SK-N-SH (cell line): ENCODE data around the gene SV2B. TPM values are rescaled to one million over a fixed set of nuclear protein-coding genes. Genes with fewer than 3 reads are reported as not detected.

Experiments
- CTCF ChIA-PET: fragments of 300-600, 350-600 bp; formaldehyde crosslinking; extraction: SDS; loops from one replicate; lab custom pipeline; 2021; lab: Yijun Ruan, JAX
- POLR2A ChIA-PET: fragments of 350-600 bp; sonication (Branson Sonifier 250); formaldehyde crosslinking; extraction: SDS; loops from one replicate; lab custom pipeline; 2020; ENCODE audit warnings: antibody characterized with exemption, inconsistent platforms; lab: Yijun Ruan, JAX
- DNase-seq: peaks from one replicate; pipeline ENCODE4 v3.0.0; 2012
- H2AFZ ChIP-seq: fragments of 200-600 bp; sonication (generic); 2 replicates; pipeline ENCODE4 v1.8.1; 2016; ENCODE audit warnings: antibody characterized with exemption, mild to moderate bottlenecking, low read depth
- H3F3A ChIP-seq: fragments of 200-600 bp; sonication (generic); replicated peaks from 2 replicates; pipeline ENCODE3; 2016; ENCODE audit warnings: antibody characterized with exemption, mild to moderate bottlenecking; ENCODE audit not compliant: insufficient read depth
- H3K27ac ChIP-seq, 2 experiments: fragments of 200-500 bp in 1 of 2; fragments of 200-600 bp in 1 of 2; sonication (Bioruptor generic) in 1 of 2; sonication (generic), shearing (Covaris generic) in 1 of 2; 2 replicates each; pipeline versions ENCODE4 v1.5.1 to v1.6.1; 2014 to 2016; ENCODE audit warnings: low read depth in 2 of 2, inconsistent platforms in 1 of 2, low read length in 1 of 2, mild to moderate bottlenecking in 1 of 2, mixed read lengths in 1 of 2
- H3K27me3 ChIP-seq: fragments of 200-600 bp; sonication (generic), shearing (Covaris generic); 2 replicates; pipeline ENCODE4 v1.6.1; 2016; ENCODE audit warnings: mixed run types; ENCODE audit not compliant: insufficient read depth
- H3K36me3 ChIP-seq, 2 experiments: fragments of 200-500 bp in 1 of 2; fragments of 200-600 bp in 1 of 2; sonication (Bioruptor generic) in 1 of 2; sonication (generic) in 1 of 2; replicated peaks in 1 of 2; 2 replicates each; pipeline versions ENCODE3 to v1.5.1; 2014 to 2016; ENCODE audit warnings: low read length in 1 of 2, mild to moderate bottlenecking in 1 of 2; ENCODE audit not compliant: insufficient read depth in 2 of 2, control insufficient read depth in 1 of 2
- H3K4me1 ChIP-seq, 2 experiments: fragments of 200-500 bp in 1 of 2; fragments of 200-600 bp in 1 of 2; sonication (Bioruptor generic) in 1 of 2; sonication (generic), shearing (Covaris generic) in 1 of 2; 2 replicates each; pipeline versions ENCODE4 v1.5.1 to v1.6.1; 2014 to 2016; ENCODE audit warnings: low read depth in 1 of 2, low read length in 1 of 2, mixed run types in 1 of 2; ENCODE audit not compliant: insufficient read depth in 2 of 2, control insufficient read depth in 1 of 2
- H3K4me2 ChIP-seq: fragments of 200-600 bp; sonication (generic), shearing (Covaris generic); 2 replicates; pipeline ENCODE4 v1.6.1; 2017; ENCODE audit warnings: mixed run types
- H3K4me3 ChIP-seq, 2 experiments: fragments of 200-500 bp in 1 of 2; fragments of 200-600 bp in 1 of 2; sonication (Bioruptor generic) in 1 of 2; sonication (generic), shearing (Covaris generic) in 1 of 2; 2 replicates each; pipeline versions ENCODE4 v1.5.1 to v1.8.1; 2014 to 2016; ENCODE audit warnings: low read depth in 2 of 2, inconsistent platforms in 1 of 2, low read length in 1 of 2, mild to moderate bottlenecking in 1 of 2, mixed read lengths in 1 of 2, moderate library complexity in 1 of 2
- H3K79me2 ChIP-seq: fragments of 200-600 bp; sonication (generic); 2 replicates; pipeline ENCODE4 v1.8.1; 2017; ENCODE audit warnings: mild to moderate bottlenecking; ENCODE audit not compliant: insufficient read depth
- H3K9ac ChIP-seq: fragments of 200-600 bp; sonication (generic); 2 replicates; pipeline ENCODE4 v1.6.1; 2017; ENCODE audit warnings: mixed run types
- H3K9me2 ChIP-seq: fragments of 200-600 bp; sonication (generic); 2 replicates; pipeline ENCODE4 v1.6.1; 2017; ENCODE audit warnings: mixed run types
- H3K9me3 ChIP-seq: fragments of 200-600 bp; sonication (generic); 2 replicates; pipeline ENCODE4 v1.6.1; 2017; ENCODE audit warnings: mixed run types, mild to moderate bottlenecking, moderate library complexity
- H4K20me1 ChIP-seq: fragments of 200-600 bp; sonication (generic); 2 replicates; pipeline ENCODE4 v1.6.1; 2017; ENCODE audit warnings: mild to moderate bottlenecking, mixed run types; ENCODE audit not compliant: insufficient read depth
- EZH2phosphoT487 ChIP-seq: fragments of 200-600 bp; sonication (generic); IDR thresholded peaks from 2 replicates; pipeline ENCODE4 v1.6.1; 2017; ENCODE audit warnings: low read depth, mixed run types, mild to moderate bottlenecking, antibody characterized with exemption, moderate library complexity, borderline replicate concordance
- FOXJ3 ChIP-seq: sonication (generic); formaldehyde crosslinking; IDR thresholded peaks from 2 replicates; pipeline ENCODE4 v1.5.1; 2020; ENCODE audit warnings: mild to moderate bottlenecking, missing genetic modification reagents
- GABPA ChIP-seq: IDR thresholded peaks from 2 replicates; pipeline ENCODE4 v1.4.0; 2012; ENCODE audit warnings: low read depth, mild to moderate bottlenecking
- GATA2 ChIP-seq: sonication (generic); formaldehyde crosslinking; IDR thresholded peaks from 2 replicates; pipeline ENCODE4 v1.5.0; 2020; ENCODE audit warnings: mild to moderate bottlenecking, missing genetic modification reagents
- JUND ChIP-seq: IDR thresholded peaks from 2 replicates; pipeline ENCODE4 v1.4.0; 2012
- MXI1 ChIP-seq: IDR thresholded peaks from 2 replicates; pipeline ENCODE4 v1.6.1; 2012; ENCODE audit warnings: mild to moderate bottlenecking, low read depth, low read length, improper control_type of control experiment
- NFIC ChIP-seq: IDR thresholded peaks from 2 replicates; pipeline ENCODE4 v1.4.0; 2012; ENCODE audit warnings: borderline replicate concordance
- NRF1 ChIP-seq: IDR thresholded peaks from 2 replicates; pipeline ENCODE4 v1.6.1; 2012; ENCODE audit warnings: low read depth, mild to moderate bottlenecking, low read length
- POLR2AphosphoS5 ChIP-seq: IDR thresholded peaks from 2 replicates; pipeline ENCODE4 v1.6.1; 2012; ENCODE audit warnings: low read depth, low read length
- RCOR1 ChIP-seq: fragments of 150-350 bp; IDR thresholded peaks from 2 replicates; pipeline ENCODE4 v1.6.1; 2017; ENCODE audit warnings: antibody characterized with exemption, low read length
- RFX5 ChIP-seq: IDR thresholded peaks from 2 replicates; pipeline ENCODE4 v1.6.1; 2012; ENCODE audit warnings: mild to moderate bottlenecking, improper control_type of control experiment, low read length
- SIN3A ChIP-seq: IDR thresholded peaks from 2 replicates; pipeline ENCODE4 v1.6.1; 2012; ENCODE audit warnings: low read depth, mild to moderate bottlenecking, low read length, moderate library complexity, borderline replicate concordance
- TAF1 ChIP-seq: IDR thresholded peaks from 2 replicates; pipeline ENCODE4 v1.6.1; 2012; ENCODE audit warnings: low read depth, mild to moderate bottlenecking, low read length, moderate library complexity, borderline replicate concordance
- TCF12 ChIP-seq: IDR thresholded peaks from 2 replicates; pipeline ENCODE4 v1.4.0; 2012
- TEAD4 ChIP-seq: IDR thresholded peaks from 2 replicates; pipeline ENCODE4 v1.4.0; 2012; ENCODE audit warnings: mild to moderate bottlenecking, borderline replicate concordance; ENCODE audit not compliant: insufficient read depth
- YY1 ChIP-seq: IDR thresholded peaks from 2 replicates; pipeline ENCODE4 v1.4.0; 2012; ENCODE audit warnings: low read depth, mild to moderate bottlenecking
- WGBS: methylation state at CpG from one replicate; pipeline ENCODE4 v1.1.6; 2017; ENCODE audit warnings: low lambda C conversion rate; 5-methylcytosine and 5-hydroxymethylcytosine counted together
- polyA plus RNA-seq, 3 experiments: library from polyadenylated mRNA; depleted of rRNA; stranded (reverse); fragments of >200 nt; gene quantifications; 2 replicates each; pipeline ENCODE4 v1.2.3, GENCODE V29; 2012
- TF ChIP-seq, protein P1 (sequence below): IDR thresholded peaks from 2 replicates; pipeline ENCODE4 v1.4.0; 2012; ENCODE audit warnings: low read depth, borderline replicate concordance
- TF ChIP-seq, protein P2 (sequence below): IDR thresholded peaks from 2 replicates; pipeline ENCODE4 v1.4.0; 2012; ENCODE audit warnings: low read depth
- TF ChIP-seq, protein P3 (sequence below): fragments of 150-350 bp; IDR thresholded peaks from 2 replicates; pipeline ENCODE4 v1.6.1; 2016; ENCODE audit warnings: mild to moderate bottlenecking, low read depth, low read length
- TF ChIP-seq, protein P4 (sequence below): fragments of 200-600 bp; sonication (generic); IDR thresholded peaks from 2 replicates; pipeline ENCODE4 v1.6.1; 2017; ENCODE audit warnings: antibody characterized with exemption, mild to moderate bottlenecking, moderate library complexity

Gene SV2B
- polyA plus RNA-seq, 1 of the 3 experiments (the other 2 are of a cell fraction), result not detected

DNA sequence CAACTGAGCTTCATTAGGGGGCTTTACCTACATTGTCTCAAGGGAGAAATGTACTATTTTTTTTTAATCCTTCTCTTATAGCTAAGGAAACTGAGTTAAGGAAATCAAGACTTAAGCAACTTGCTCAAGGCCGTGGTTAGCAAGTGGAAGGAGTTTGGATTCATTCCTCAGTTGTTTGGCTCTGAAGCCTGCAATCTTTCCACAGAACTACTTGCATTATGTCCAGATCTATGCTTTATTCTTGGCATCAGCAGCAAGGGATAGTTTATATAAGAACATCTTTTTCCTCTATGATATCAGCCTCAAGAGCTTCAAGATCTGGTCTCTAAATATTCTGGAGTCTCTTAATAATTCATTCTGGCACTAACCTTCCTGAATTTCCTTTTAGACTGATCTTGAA lies 182.4 kb downstream of the SV2B start:
- Histone ChIP-seq H3K4me2 (no peak overlapping the region), H4K20me1 (no peaks in the 10 kb centered on the region), H3K27me3 (no peaks in the 10 kb centered on the region), H3K9me2 (no peaks in the 10 kb centered on the region), H3K9ac (no peak overlapping the region), H2AFZ (no peak overlapping the region), H3K4me3 (no peak overlapping the region), H3K9me3 (no peaks in the 10 kb centered on the region)
- no peak for DNase-seq
- TF ChIP-seq FOXJ3, result no peak
- no peak for TF ChIP-seq YY1
- TF ChIP-seq NFIC, result no peak
- TF ChIP-seq TCF12, result no peak
- TF ChIP-seq, protein P1, sequence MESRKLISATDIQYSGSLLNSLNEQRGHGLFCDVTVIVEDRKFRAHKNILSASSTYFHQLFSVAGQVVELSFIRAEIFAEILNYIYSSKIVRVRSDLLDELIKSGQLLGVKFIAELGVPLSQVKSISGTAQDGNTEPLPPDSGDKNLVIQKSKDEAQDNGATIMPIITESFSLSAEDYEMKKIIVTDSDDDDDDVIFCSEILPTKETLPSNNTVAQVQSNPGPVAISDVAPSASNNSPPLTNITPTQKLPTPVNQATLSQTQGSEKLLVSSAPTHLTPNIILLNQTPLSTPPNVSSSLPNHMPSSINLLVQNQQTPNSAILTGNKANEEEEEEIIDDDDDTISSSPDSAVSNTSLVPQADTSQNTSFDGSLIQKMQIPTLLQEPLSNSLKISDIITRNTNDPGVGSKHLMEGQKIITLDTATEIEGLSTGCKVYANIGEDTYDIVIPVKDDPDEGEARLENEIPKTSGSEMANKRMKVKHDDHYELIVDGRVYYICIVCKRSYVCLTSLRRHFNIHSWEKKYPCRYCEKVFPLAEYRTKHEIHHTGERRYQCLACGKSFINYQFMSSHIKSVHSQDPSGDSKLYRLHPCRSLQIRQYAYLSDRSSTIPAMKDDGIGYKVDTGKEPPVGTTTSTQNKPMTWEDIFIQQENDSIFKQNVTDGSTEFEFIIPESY, result no peak
- TF ChIP-seq, protein P2, sequence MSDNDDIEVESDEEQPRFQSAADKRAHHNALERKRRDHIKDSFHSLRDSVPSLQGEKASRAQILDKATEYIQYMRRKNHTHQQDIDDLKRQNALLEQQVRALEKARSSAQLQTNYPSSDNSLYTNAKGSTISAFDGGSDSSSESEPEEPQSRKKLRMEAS, result no peak
- no peak for TF ChIP-seq JUND
- TF ChIP-seq SIN3A, result no peak
- no peak for TF ChIP-seq TEAD4
- TF ChIP-seq, protein P3, sequence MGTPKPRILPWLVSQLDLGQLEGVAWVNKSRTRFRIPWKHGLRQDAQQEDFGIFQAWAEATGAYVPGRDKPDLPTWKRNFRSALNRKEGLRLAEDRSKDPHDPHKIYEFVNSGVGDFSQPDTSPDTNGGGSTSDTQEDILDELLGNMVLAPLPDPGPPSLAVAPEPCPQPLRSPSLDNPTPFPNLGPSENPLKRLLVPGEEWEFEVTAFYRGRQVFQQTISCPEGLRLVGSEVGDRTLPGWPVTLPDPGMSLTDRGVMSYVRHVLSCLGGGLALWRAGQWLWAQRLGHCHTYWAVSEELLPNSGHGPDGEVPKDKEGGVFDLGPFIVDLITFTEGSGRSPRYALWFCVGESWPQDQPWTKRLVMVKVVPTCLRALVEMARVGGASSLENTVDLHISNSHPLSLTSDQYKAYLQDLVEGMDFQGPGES, result no peak
- TF ChIP-seq POLR2AphosphoS5, result no peak
- no peak for TF ChIP-seq TAF1
- TF ChIP-seq MXI1, result no peak
- no peak for TF ChIP-seq RFX5
- no peak for TF ChIP-seq NRF1
- TF ChIP-seq, all 33 proteins: peak for 0
- Histone ChIP-seq H3K27ac (no peak overlapping the region), H3F3A (no peaks in the 10 kb centered on the region), H3K79me2 (no peaks in the 10 kb centered on the region), H3K36me3 (no peaks in the 10 kb centered on the region), H3K4me1 (no peaks in the 10 kb centered on the region)
- CTCF ChIA-PET, result interaction anchor here (0.9 to 2.3 kb wide), 6 partner anchors 9 to 795 kb away, joined by 3 to 12 read pairs (median 4); no protein-coding TSS in a partner anchor
- 11% methylated on average over 1 of the region's 1 CpG for WGBS
- POLR2A ChIA-PET, result no interaction called here

DNA sequence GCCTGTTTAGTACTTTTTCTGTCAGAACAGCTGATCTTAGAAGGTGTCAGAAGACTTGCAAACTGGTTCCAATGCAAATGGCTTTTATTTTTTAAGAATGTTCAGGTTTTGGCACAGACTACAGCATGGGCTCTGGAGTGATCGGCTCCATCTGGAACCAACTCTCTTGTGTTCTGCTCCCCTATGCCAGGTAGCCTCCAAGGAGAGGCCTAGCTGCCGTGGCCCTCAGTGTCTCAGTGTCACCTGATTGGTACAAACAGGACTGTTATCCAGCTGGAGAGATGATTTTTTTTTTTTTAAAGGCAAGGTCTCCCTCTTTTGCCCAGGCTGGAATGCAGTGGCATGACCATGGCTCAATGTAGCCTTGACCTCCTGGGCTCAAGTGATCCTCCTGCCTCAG lies 183.1 kb downstream of the SV2B start:
- no peaks in the 10 kb centered on the region for H3K4me1 ChIP-seq
- H3K4me2 ChIP-seq, result no peak overlapping the region
- H2AFZ ChIP-seq, result no peak overlapping the region
- H3K79me2 ChIP-seq, result no peaks in the 10 kb centered on the region
- H3K27me3 ChIP-seq, result no peaks in the 10 kb centered on the region
- no peaks in the 10 kb centered on the region for H3F3A ChIP-seq
- CTCF ChIA-PET, result interaction anchor here (1.1 to 2.3 kb wide), 4 partner anchors 9 to 228 kb away, joined by 4 to 12 read pairs (median 6); no protein-coding TSS in a partner anchor
- no peak overlapping the region for H3K4me3 ChIP-seq
- 40% methylated on average over 2 of the region's 2 CpGs for WGBS
- DNase-seq, result no peak
- no peaks in the 10 kb centered on the region for H3K9me2 ChIP-seq
- POLR2A ChIA-PET, result no interaction called here
- no peaks in the 10 kb centered on the region for H3K9me3 ChIP-seq
- no peak overlapping the region for H3K9ac ChIP-seq
- H4K20me1 ChIP-seq, result no peaks in the 10 kb centered on the region
- H3K27ac ChIP-seq, result no peak overlapping the region
- no peaks in the 10 kb centered on the region for H3K36me3 ChIP-seq
- TF ChIP-seq TEAD4 (no peak), GABPA (no peak), RCOR1 (no peak), GATA2 (CRISPR knock-in tag) (no peak), JUND (no peak), SIN3A (no peak), EZH2phosphoT487 (no peak), TCF12 (no peak)
- TF ChIP-seq, protein P2, result no peak
- TF ChIP-seq, protein P3, result no peak
- TF ChIP-seq, protein P4, sequence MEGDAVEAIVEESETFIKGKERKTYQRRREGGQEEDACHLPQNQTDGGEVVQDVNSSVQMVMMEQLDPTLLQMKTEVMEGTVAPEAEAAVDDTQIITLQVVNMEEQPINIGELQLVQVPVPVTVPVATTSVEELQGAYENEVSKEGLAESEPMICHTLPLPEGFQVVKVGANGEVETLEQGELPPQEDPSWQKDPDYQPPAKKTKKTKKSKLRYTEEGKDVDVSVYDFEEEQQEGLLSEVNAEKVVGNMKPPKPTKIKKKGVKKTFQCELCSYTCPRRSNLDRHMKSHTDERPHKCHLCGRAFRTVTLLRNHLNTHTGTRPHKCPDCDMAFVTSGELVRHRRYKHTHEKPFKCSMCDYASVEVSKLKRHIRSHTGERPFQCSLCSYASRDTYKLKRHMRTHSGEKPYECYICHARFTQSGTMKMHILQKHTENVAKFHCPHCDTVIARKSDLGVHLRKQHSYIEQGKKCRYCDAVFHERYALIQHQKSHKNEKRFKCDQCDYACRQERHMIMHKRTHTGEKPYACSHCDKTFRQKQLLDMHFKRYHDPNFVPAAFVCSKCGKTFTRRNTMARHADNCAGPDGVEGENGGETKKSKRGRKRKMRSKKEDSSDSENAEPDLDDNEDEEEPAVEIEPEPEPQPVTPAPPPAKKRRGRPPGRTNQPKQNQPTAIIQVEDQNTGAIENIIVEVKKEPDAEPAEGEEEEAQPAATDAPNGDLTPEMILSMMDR, result no peak
